ENCODE data around the gene USP17L28. TPM values are rescaled to one million over a fixed set of nuclear protein-coding genes. Genes with fewer than 3 reads are reported as not detected.
"Not testable (repeated sequence)": the region's sequence is repeated elsewhere in the genome, so short reads cannot be mapped to it uniquely, and the experiment has no call there.

USP17L28 gene
- total RNA-seq: not detected in 2 replicates

- not testable (repeated sequence) for DNase-seq (ENCODE audit: low read depth)
These were observed at the start of gene USP17L28 for GRCh38 chr4:9348593-9348992. TSS of gene USP17L28 (plus strand) at chr4:9348893. CDS start at chr4:9348893, 0 bp downstream.

GRCh38 chr4:9324191-9324590 is 24.5 kb upstream of the USP17L28 start:
- DNase-seq (ENCODE audit: low read depth): not testable (repeated sequence)

GRCh38 chr4:9324865-9325264 is 23.8 kb upstream of the USP17L28 start, which contains the start of gene USP17L24:
TSS of gene USP17L24 (plus strand) at chr4:9325165. CDS start at chr4:9325165, 0 bp downstream.
- DNase-seq (ENCODE audit: low read depth): not testable (repeated sequence)

- not testable (repeated sequence) for DNase-seq (ENCODE audit: low read depth)
These were observed 19.1 kb upstream of the USP17L28 start, which contains the start of gene USP17L25 for GRCh38 chr4:9329611-9330010. TSS of gene USP17L25 (plus strand) at chr4:9329911. CDS start at chr4:9329911, 0 bp downstream.

DNA sequence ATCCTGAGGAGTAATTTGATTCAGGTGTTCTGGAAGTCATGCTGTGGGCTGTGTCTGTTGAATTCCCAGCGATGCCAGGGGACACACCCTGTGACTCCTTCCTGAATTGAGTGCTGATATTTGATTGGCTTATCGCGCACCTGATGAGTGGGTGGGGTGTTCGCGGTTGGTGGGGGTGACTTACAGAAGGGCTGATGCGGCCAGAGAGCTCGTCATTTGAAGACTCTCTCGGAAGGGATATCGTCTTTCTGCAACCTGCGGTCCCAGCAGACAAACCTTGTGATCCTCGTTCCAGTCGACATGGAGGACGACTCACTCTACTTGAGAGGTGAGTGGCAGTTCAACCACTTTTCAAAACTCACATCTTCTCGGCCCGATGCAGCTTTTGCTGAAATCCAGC is 14.3 kb upstream of the USP17L28 start, which contains the start of gene USP17L26:
Gene USP17L26 (plus strand): TSS at position 301 of the 400 bp plus-strand sequence. CDS start 0 bp downstream, at position 301.
- not testable (repeated sequence) for DNase-seq (ENCODE audit: low read depth)

- not testable (repeated sequence) for DNase-seq (ENCODE audit: low read depth)
These were observed 9.6 kb upstream of the USP17L28 start, which contains the start of gene USP17L5 for GRCh38 chr4:9339103-9339502. TSS of gene USP17L5 (plus strand) at chr4:9339403. CDS start at chr4:9339403, 0 bp downstream.

DNA sequence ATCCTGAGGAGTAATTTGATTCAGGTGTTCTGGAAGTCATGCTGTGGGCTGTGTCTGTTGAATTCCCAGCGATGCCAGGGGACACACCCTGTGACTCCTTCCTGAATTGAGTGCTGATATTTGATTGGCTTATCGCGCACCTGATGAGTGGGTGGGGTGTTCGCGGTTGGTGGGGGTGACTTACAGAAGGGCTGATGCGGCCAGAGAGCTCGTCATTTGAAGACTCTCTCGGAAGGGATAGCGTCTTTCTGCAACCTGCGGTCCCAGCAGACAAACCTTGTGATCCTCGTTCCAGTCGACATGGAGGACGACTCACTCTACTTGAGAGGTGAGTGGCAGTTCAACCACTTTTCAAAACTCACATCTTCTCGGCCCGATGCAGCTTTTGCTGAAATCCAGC is 4.8 kb upstream of the USP17L28 start, which contains the start of gene USP17L27:
Gene USP17L27 (plus strand): TSS at position 301 of the 400 bp plus-strand sequence. CDS start 0 bp downstream, at position 301.
- not testable (repeated sequence) for DNase-seq (ENCODE audit: low read depth)

DNA sequence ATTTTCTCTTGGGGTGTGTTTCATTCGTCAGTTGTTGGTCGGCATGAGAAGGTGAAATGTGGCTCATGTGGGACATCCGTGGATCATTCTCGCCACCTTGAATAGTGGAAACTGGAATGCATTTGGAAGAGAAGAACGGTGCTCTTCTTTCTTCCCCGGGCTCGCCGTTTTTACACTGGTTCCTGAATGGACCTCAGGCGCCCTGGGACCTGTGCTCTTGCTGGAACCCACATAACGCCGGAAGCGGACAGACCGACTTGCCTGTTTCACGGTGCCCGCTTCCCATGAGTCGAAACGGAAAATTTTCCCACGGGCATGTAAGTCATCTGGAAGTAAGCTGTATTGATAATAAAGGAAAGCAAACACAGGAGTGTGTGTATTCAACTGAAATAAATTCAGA is 2.2 kb downstream of the USP17L28 start:
- DNase-seq (ENCODE audit: low read depth): not testable (repeated sequence)

DNA sequence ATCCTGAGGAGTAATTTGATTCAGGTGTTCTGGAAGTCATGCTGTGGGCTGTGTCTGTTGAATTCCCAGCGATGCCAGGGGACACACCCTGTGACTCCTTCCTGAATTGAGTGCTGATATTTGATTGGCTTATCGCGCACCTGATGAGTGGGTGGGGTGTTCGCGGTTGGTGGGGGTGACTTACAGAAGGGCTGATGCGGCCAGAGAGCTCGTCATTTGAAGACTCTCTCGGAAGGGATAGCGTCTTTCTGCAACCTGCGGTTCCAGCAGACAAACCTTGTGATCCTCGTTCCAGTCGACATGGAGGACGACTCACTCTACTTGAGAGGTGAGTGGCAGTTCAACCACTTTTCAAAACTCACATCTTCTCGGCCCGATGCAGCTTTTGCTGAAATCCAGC is 4.6 kb downstream of the USP17L28 start, which contains the start of gene USP17L29:
Gene USP17L29 (plus strand): TSS at position 301 of the 400 bp plus-strand sequence. CDS start 0 bp downstream, at position 301.
- DNase-seq (ENCODE audit: low read depth): not testable (repeated sequence)

DNA sequence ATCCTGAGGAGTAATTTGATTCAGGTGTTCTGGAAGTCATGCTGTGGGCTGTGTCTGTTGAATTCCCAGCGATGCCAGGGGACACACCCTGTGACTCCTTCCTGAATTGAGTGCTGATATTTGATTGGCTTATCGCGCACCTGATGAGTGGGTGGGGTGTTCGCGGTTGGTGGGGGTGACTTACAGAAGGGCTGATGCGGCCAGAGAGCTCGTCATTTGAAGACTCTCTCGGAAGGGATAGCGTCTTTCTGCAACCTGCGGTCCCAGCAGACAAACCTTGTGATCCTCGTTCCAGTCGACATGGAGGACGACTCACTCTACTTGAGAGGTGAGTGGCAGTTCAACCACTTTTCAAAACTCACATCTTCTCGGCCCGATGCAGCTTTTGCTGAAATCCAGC is 14.1 kb downstream of the USP17L28 start, which contains the start of gene USP17L30:
Gene USP17L30 (plus strand): TSS at position 301 of the 400 bp plus-strand sequence. CDS start 0 bp downstream, at position 301.
- not testable (repeated sequence) for DNase-seq (ENCODE audit: low read depth)

- not testable (repeated sequence) for DNase-seq (ENCODE audit: low read depth)
These were observed 31.2 kb downstream of the USP17L28 start for GRCh38 chr4:9379881-9380280.

DNA sequence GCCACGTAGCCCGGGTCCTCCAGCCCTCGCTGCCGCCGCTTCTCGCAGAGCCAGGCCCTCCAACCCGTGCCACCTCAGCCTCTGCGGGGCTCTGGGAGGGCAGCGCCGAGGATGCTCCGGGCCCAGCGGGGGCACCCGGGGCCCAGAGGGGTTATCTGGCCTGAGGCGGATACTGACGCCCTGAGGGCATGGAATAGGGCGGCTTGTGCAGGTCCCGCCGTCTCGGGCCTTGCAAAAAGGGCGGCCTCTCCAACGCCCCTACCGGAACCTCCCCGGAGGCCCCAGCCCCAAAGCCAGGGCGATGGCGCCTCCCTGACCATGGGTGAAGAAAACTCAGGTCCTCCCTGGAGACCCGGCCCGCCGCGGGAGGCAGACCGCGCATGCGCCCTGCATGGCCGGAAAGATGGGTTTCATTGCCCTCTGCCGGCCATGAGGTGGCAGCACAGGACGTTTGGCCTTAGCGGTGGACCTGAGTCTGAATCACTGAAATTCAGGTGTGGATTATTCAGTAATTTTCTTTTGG is 32.4 kb downstream of the USP17L28 start:
- DNase-seq (ENCODE audit: low read depth): not testable (repeated sequence)

DNA sequence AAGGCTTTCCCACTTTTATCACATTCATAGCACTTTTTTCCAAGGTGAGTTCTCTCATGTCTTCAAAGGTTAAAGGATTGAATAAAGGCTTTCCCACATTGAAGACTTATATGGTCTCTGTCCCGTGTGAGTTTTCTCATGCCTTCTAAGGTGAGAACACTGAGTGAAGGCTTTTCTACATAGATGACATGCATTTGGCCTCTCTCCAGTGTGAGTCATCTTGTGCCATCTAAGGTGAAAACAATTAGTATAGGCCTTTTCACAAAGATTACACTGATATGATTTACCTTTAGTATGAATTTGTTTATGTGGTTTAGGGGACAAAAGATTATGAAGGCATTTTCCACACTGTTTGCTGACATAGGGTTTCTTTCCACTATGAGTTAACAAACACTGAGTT is 35.4 kb downstream of the USP17L28 start:
- DNase-seq (ENCODE audit: low read depth): peak; percentile 76

DNA sequence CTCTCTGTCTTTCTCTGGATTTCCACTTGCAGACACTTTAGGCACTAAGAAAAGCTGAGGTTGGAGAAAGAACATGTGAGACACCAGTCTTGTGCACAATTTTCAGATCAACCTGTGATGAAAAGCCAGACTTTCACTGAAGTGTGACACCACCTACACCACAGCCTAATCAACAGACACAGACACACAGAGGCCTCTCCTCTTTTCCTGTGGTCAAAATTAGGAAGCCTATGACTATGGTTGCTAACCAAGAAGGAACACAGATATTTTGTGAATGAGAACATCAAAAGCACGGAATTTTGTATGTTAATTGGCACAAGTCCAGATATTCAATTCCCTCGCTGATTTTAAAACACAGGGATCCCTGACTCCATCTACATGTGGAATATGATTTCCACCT is 40.3 kb downstream of the USP17L28 start:
- peak; percentile 70 for DNase-seq (ENCODE audit: low read depth)

Other genes with a start within 250 kb of the USP17L28 start
- gene FAM90A26, start 178.5 kb upstream of the USP17L28 start, total RNA-seq: not detected in 2 replicates
- gene USP17L10, start 138.2 kb upstream of the USP17L28 start, total RNA-seq: not detected in 2 replicates
- not detected in 2 replicates for gene USP17L11, start 133.5 kb upstream of the USP17L28 start, total RNA-seq
- not detected in 2 replicates for gene USP17L12, start 128.7 kb upstream of the USP17L28 start, total RNA-seq
- not detected in 2 replicates for gene USP17L13, start 124.0 kb upstream of the USP17L28 start, total RNA-seq
- gene USP17L15, start 114.5 kb upstream of the USP17L28 start, total RNA-seq: not detected in 2 replicates
- not detected in 2 replicates for gene USP17L17, start 105.0 kb upstream of the USP17L28 start, total RNA-seq
- not detected in 2 replicates for gene USP17L18, start 100.3 kb upstream of the USP17L28 start, total RNA-seq
- gene USP17L19, start 95.5 kb upstream of the USP17L28 start, total RNA-seq: not detected in 2 replicates
- gene USP17L20, start 90.8 kb upstream of the USP17L28 start, total RNA-seq: not detected in 2 replicates
- gene USP17L21, start 86.0 kb upstream of the USP17L28 start, total RNA-seq: not detected in 2 replicates
- gene USP17L22, start 81.3 kb upstream of the USP17L28 start, total RNA-seq: not detected in 2 replicates
- gene USP17L24, start 23.7 kb upstream of the USP17L28 start, total RNA-seq: not detected in 2 replicates
- not detected in 2 replicates for gene USP17L25, start 19.0 kb upstream of the USP17L28 start, total RNA-seq
- gene USP17L26, start 14.2 kb upstream of the USP17L28 start, total RNA-seq: not detected in 2 replicates
- gene USP17L5, start 9.5 kb upstream of the USP17L28 start, total RNA-seq: not detected in 2 replicates
- not detected in 2 replicates for gene USP17L27, start 4.7 kb upstream of the USP17L28 start, total RNA-seq
- not detected in 2 replicates for gene USP17L29, start 4.7 kb downstream of the USP17L28 start, total RNA-seq
- gene USP17L30, start 14.2 kb downstream of the USP17L28 start, total RNA-seq: not detected in 2 replicates
- not detected in 2 replicates for gene DEFB131A, start 95.5 kb downstream of the USP17L28 start, total RNA-seq

Measured in renal cortical epithelial cell (primary cell).